ENCODE measurements around the gene MAP7D1. TPM values are rescaled to one million over a fixed set of nuclear protein-coding genes. Genes with fewer than 3 reads are reported as not detected.
A peak's percentile ranks its signal among the peaks of the same experiment; 100 is the strongest.
"Not testable (repeated sequence)": the region's sequence is repeated elsewhere in the genome, so short reads cannot be mapped to it uniquely, and the experiment has no call there.

Gene MAP7D1
- total RNA-seq, 1 donor from 2014 or later, result 363 TPM

- DNase-seq, result no peak
- intact Hi-C loops (cut with micrococcal nuclease), result loop anchor here (10.0 kb wide), 1 partner anchor 61 kb away; no protein-coding TSS in a partner anchor
- TF ChIP-seq, protein P1, sequence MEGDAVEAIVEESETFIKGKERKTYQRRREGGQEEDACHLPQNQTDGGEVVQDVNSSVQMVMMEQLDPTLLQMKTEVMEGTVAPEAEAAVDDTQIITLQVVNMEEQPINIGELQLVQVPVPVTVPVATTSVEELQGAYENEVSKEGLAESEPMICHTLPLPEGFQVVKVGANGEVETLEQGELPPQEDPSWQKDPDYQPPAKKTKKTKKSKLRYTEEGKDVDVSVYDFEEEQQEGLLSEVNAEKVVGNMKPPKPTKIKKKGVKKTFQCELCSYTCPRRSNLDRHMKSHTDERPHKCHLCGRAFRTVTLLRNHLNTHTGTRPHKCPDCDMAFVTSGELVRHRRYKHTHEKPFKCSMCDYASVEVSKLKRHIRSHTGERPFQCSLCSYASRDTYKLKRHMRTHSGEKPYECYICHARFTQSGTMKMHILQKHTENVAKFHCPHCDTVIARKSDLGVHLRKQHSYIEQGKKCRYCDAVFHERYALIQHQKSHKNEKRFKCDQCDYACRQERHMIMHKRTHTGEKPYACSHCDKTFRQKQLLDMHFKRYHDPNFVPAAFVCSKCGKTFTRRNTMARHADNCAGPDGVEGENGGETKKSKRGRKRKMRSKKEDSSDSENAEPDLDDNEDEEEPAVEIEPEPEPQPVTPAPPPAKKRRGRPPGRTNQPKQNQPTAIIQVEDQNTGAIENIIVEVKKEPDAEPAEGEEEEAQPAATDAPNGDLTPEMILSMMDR (IDR thresholded peaks at IDR 0.05; ENCODE audit: borderline replicate concordance), result no peak
- H3K27me3 ChIP-seq (ENCODE audit: low read depth), result no peaks in the 10 kb centered on the region
- H3K36me3 ChIP-seq, result peaks cover 12% of the 10 kb centered on the region
- H3K9me3 ChIP-seq (replicated peaks), result no peaks in the 10 kb centered on the region
- peaks cover 52% of the 10 kb centered on the region for H3K4me1 ChIP-seq
- peak overlapping the region; percentile 79 for H3K4me3 ChIP-seq
- H3K27ac ChIP-seq (replicated peaks), result peak overlapping the region; percentile 98
These were observed 67.5 kb downstream of the MAP7D1 start for GRCh38 chr1:36223381-36223995.

- intact Hi-C loops (cut with micrococcal nuclease), result loop anchor here (10.0 kb wide), 1 partner anchor 61 kb away; no protein-coding TSS in a partner anchor
- Histone ChIP-seq H3K27ac (replicated peaks) (peak within 1 kb of the TSS; percentile 98), H3K27me3 (ENCODE audit: low read depth) (no peaks in the 10 kb centered on the region), H3K4me3 (peak within 1 kb of the TSS; percentile 79), H3K9me3 (replicated peaks) (no peaks in the 10 kb centered on the region), H3K36me3 (peaks cover 17% of the 10 kb centered on the region), H3K4me1 (peaks cover 58% of the 10 kb centered on the region)
- TF ChIP-seq, protein P1 (IDR thresholded peaks at IDR 0.05; ENCODE audit: borderline replicate concordance), result no peak
- peak; percentile 100 for DNase-seq
These were observed 68.1 kb downstream of the MAP7D1 start, which contains the start of gene THRAP3 for GRCh38 chr1:36223996-36224536. TSS of gene THRAP3 (plus strand) at chr1:36224443. CDS start at chr1:36282564, 58,121 bp downstream.

DNA sequence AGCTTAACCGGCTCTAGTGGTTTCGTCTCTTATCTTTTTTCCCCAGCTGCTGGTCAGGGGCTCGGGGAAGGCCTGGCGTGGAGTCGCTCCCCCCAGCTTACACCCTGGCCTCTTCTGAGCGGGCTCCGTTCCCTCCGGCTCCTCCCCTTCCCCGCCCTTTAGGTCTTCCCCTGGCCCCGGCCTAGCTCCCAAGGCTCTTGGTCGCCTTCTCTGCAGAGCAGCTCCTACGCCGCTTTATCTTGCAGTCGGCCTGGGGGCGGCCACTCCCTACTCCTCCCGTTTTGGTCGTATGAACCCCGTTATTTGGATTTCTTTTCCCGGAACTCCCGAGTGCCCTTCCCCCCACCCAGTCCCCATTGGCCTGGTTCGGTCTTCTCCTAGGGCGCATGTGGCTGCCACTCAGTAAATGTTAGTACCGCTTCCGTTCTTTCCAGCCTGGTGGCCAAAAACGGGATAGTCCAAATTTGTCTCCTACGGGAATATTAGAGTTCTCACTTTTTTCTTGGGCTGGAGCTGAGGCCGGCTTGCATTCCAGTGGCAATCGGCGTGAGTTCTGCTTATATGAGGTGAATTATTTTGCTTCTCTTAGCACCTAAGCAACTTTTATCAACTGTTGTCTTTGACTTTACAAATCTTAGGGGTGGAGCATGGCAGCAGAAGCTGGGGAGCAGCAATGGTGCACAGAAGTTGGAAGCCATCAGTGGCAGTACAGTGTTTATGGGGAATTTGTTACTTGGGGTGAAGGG is 68.8 kb downstream of the MAP7D1 start:
- H3K4me1 ChIP-seq, result peaks cover 63% of the 10 kb centered on the region
- H3K27me3 ChIP-seq (ENCODE audit: low read depth), result no peaks in the 10 kb centered on the region
- peaks cover 17% of the 10 kb centered on the region for H3K36me3 ChIP-seq
- H3K27ac ChIP-seq (replicated peaks), result peak overlapping the region; percentile 98
- no peaks in the 10 kb centered on the region for H3K9me3 ChIP-seq (replicated peaks)
- no peak for DNase-seq
- TF ChIP-seq, protein P1 (IDR thresholded peaks at IDR 0.05; ENCODE audit: borderline replicate concordance), result peak; percentile 52
- peak overlapping the region; percentile 79 for H3K4me3 ChIP-seq
- intact Hi-C loops (cut with micrococcal nuclease), result loop anchor here (10.0 kb wide), 1 partner anchor 60 kb away; no protein-coding TSS in a partner anchor

- no peaks in the 10 kb centered on the region for H3K27me3 ChIP-seq (ENCODE audit: low read depth)
- H3K9me3 ChIP-seq (replicated peaks), result no peaks in the 10 kb centered on the region
- intact Hi-C loops (cut with micrococcal nuclease), result loop anchor here (10.0 kb wide), 1 partner anchor 59 kb away; no protein-coding TSS in a partner anchor
- no peak for DNase-seq
- H3K36me3 ChIP-seq, result peaks cover 23% of the 10 kb centered on the region
- H3K4me1 ChIP-seq, result peaks cover 70% of the 10 kb centered on the region
- H3K4me3 ChIP-seq, result peak overlapping the region; percentile 79
- peak overlapping the region; percentile 98 for H3K27ac ChIP-seq (replicated peaks)
- TF ChIP-seq, protein P1 (IDR thresholded peaks at IDR 0.05; ENCODE audit: borderline replicate concordance), result no peak
These were observed 69.4 kb downstream of the MAP7D1 start for GRCh38 chr1:36225283-36225899.

DNA sequence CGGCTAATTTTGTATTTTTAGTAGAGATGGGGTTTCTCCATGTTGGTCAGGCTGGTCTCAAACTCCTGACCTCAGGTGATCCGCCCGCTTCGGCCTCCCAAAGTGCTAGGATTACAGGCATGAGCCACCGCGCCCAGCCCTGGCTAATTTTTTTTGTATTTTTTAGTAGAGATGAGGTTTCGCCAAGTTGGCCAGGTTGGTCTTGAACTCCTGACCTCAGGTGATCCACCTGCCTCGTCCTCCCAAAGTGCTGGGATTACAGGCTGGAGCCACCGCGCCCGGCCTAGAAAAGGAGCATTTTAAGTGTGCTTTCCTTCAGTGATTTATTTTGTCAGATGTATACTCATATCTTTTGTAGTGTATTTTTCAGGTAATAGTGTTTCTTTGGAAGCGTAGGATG is 74.3 kb downstream of the MAP7D1 start:
- H3K27me3 ChIP-seq (ENCODE audit: low read depth); H3K9me3 ChIP-seq (replicated peaks); intact Hi-C loops (cut with micrococcal nuclease); DNase-seq: not testable (repeated sequence)
- Histone ChIP-seq H3K4me3 (peak overlapping the region; percentile 24), H3K36me3 (peaks cover 45% of the 10 kb centered on the region), H3K4me1 (peaks cover 98% of the 10 kb centered on the region), H3K27ac (replicated peaks) (peak overlapping the region; percentile 43)

Other genes with a start within 250 kb of the MAP7D1 start
- 12.1 TPM for gene AGO3, start 225.1 kb upstream of the MAP7D1 start, total RNA-seq
- not detected for gene TEKT2, start 72.1 kb upstream of the MAP7D1 start, total RNA-seq
- gene ADPRS, start 67.3 kb upstream of the MAP7D1 start, total RNA-seq, result 17.8 TPM
- gene COL8A2, start 30.9 kb upstream of the MAP7D1 start, total RNA-seq, result 1.2 TPM
- gene TRAPPC3, start 6.7 kb upstream of the MAP7D1 start, total RNA-seq, result 54.6 TPM
- 59.0 TPM for gene THRAP3, start 68.3 kb downstream of the MAP7D1 start, total RNA-seq
- gene SH3D21, start 150.2 kb downstream of the MAP7D1 start, total RNA-seq, result 1.9 TPM
- 10.6 TPM for gene EVA1B, start 167.5 kb downstream of the MAP7D1 start, total RNA-seq
- 69.8 TPM for gene STK40, start 229.8 kb downstream of the MAP7D1 start, total RNA-seq
- gene LSM10, start 241.7 kb downstream of the MAP7D1 start, total RNA-seq, result 53.6 TPM

Measured in left ventricle myocardium inferior (tissue), 1 donor.